Liver (tissue), 9 donors: ENCODE data around the gene HLA-DRB1. TPM values are rescaled to one million over a fixed set of nuclear protein-coding genes. Genes with fewer than 3 reads are reported as not detected.

Experiments
- DNase-seq: peaks from one replicate; pipeline ENCODE4 v3.0.0-alpha.2; 2017; ENCODE audit warnings: low spot score
- H3K27ac ChIP-seq, 2 donors: one replicate each; pipeline ENCODE4 v1.7.0; 2013; ENCODE audit warnings: inconsistent platforms in 2 of 2, low read length in 2 of 2, control low read depth in 1 of 2, low read depth in 1 of 2, mild to moderate bottlenecking in 1 of 2
- H3K27me3 ChIP-seq, 4 donors: one replicate each; pipeline versions ENCODE4 v1.6.1 to v1.7.0; 2013; ENCODE audit warnings: low read length in 3 of 4, inconsistent platforms in 1 of 4, mild to moderate bottlenecking in 1 of 4, moderate library complexity in 1 of 4; ENCODE audit not compliant: control insufficient read depth in 4 of 4, insufficient read depth in 4 of 4
- H3K36me3 ChIP-seq, 4 donors: one replicate each; pipeline versions ENCODE4 v1.6.1 to v1.7.0; 2013; ENCODE audit warnings: low read length in 3 of 4, mild to moderate bottlenecking in 3 of 4, low read depth in 1 of 4, moderate library complexity in 1 of 4; ENCODE audit not compliant: control insufficient read depth in 4 of 4, insufficient read depth in 3 of 4
- H3K4me1 ChIP-seq, 4 donors: one replicate each; pipeline versions ENCODE4 v1.6.1 to v1.7.0; 2013; ENCODE audit warnings: low read length in 3 of 4, mild to moderate bottlenecking in 3 of 4, moderate library complexity in 1 of 4; ENCODE audit not compliant: control insufficient read depth in 4 of 4, insufficient read depth in 4 of 4
- H3K4me3 ChIP-seq, 3 donors: one replicate each; pipeline versions ENCODE4 v1.6.1 to v1.7.0; 2013; ENCODE audit warnings: low read length in 3 of 3, control low read depth in 1 of 3, low read depth in 1 of 3, mild to moderate bottlenecking in 1 of 3
- H3K9ac ChIP-seq, 2 donors: one replicate each; pipeline ENCODE4 v1.7.0; 2013; ENCODE audit warnings: low read length in 2 of 2, mild to moderate bottlenecking in 2 of 2, moderate library complexity in 2 of 2, control low read depth in 1 of 2, low read depth in 1 of 2
- H3K9me3 ChIP-seq, 4 donors: one replicate each; pipeline versions ENCODE4 v1.6.1 to v1.7.0; 2013; ENCODE audit warnings: low read length in 3 of 4; ENCODE audit not compliant: control insufficient read depth in 4 of 4
- ATF3 ChIP-seq: IDR thresholded peaks from 2 replicates; pipeline ENCODE4 v1.6.1; 2016; ENCODE audit warnings: antibody characterized with exemption
- EGR1 ChIP-seq, 2 donors: IDR thresholded peaks; 2 replicates each; pipeline ENCODE4 v1.6.1; 2016 to 2018; ENCODE audit warnings: antibody characterized with exemption in 2 of 2, low read depth in 2 of 2
- FOXA1 ChIP-seq: IDR thresholded peaks from 2 replicates; pipeline ENCODE4 v1.6.1; 2016; ENCODE audit warnings: antibody characterized with exemption
- GABPA ChIP-seq, 2 donors: IDR thresholded peaks in 1 of 2; conservative IDR thresholded peaks in 1 of 2; 2 replicates each; pipeline ENCODE4 v1.6.1; 2016; ENCODE audit warnings: antibody characterized with exemption in 2 of 2, mild to moderate bottlenecking in 1 of 2, moderate library complexity in 1 of 2
- RAD21 ChIP-seq, 2 donors: IDR thresholded peaks; 2 replicates each; pipeline ENCODE4 v1.6.1; 2016; ENCODE audit warnings: antibody characterized with exemption in 2 of 2, mild to moderate bottlenecking in 2 of 2
- REST ChIP-seq: IDR thresholded peaks from 2 replicates; pipeline ENCODE4 v1.6.1; 2016; ENCODE audit warnings: antibody characterized with exemption, mild to moderate bottlenecking
- SP1 ChIP-seq: IDR thresholded peaks from 2 replicates; pipeline ENCODE4 v1.6.1; 2018; ENCODE audit warnings: antibody characterized with exemption, mild to moderate bottlenecking
- TAF1 ChIP-seq: conservative IDR thresholded peaks from 2 replicates; pipeline ENCODE4 v1.6.1; 2016; ENCODE audit warnings: antibody characterized with exemption, mild to moderate bottlenecking
- WGBS: extraction: QIAGEN DNeasy Blood & Tissue Kit; methylation state at CpG from one replicate; pipeline ENCODE4 v1.1.7; 2013; 5-methylcytosine and 5-hydroxymethylcytosine counted together
- polyA plus RNA-seq, 2 donors: library from polyadenylated mRNA; stranded (reverse) in 1 of 2; unstranded in 1 of 2; fragments of 200-250 nt in 1 of 2; fragments of >200 nt in 1 of 2; fragmentation: Nextera tagmentation in 1 of 2; extraction: Ambion mirVana in 1 of 2; gene quantifications; one replicate each; pipeline versions ENCODE4 v1.2.1 to v1.2.3, GENCODE V29; 2013 to 2015
- total RNA-seq, 2 donors: library from RNA; depleted of rRNA; stranded (reverse); fragments of >200 nt; gene quantifications; one replicate each; pipeline ENCODE4 v1.2.3, GENCODE V29; 2014
- TF ChIP-seq, protein P1 (sequence below): fragments of 150-350 bp; IDR thresholded peaks from 2 replicates; pipeline ENCODE4 v1.5.1; 2017; ENCODE audit warnings: improper control_type of control experiment, low read depth, low read length; ENCODE audit not compliant: missing input control
- TF ChIP-seq, protein P2 (sequence below): IDR thresholded peaks from 2 replicates; pipeline ENCODE4 v1.6.1; 2016; ENCODE audit warnings: antibody characterized with exemption
- donor health status: healthy.
- donor health status: healthy.
- donor health status: healthy.
- donor health status: healthy.
- donor health status: healthy.

Gene HLA-DRB1
- total and polyA plus RNA-seq, 4 donors = 26.0 to 46.1 (median 36.4) TPM

DNA sequence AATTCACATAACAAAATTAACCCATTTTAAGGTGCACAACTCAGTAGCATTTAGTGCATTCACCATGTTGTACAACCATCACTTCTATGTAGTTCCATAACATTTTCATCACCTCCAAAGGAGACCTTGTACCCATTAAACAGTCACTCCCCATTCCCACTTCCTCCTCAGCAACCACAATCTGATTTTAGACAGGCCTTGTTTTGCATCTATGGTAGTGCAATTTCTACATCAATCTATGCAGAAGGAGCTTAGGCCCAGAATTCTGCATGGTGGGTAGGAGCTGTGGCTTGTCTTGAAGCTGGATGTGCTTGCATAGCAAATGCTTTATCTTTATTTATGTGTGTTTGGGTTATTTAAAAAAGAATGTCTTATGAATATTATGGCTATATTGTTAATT, 34.0 kb upstream of the HLA-DRB1 start:
- no peak overlapping the region for H3K9ac ChIP-seq
- no peak overlapping the region for H3K27ac ChIP-seq

GRCh38 chr6:32622545-32623401, 33.1 kb upstream of the HLA-DRB1 start:
- 22% methylated on average over 1 of the region's 1 CpG for WGBS
- Histone ChIP-seq H3K4me3 (no peak overlapping the region), H3K36me3 (no peaks in the 10 kb centered on the region), H3K4me1 (no peaks in the 10 kb centered on the region), H3K27me3 (no peaks in the 10 kb centered on the region), H3K27ac (peak overlapping the region in 1 of 2 donors; percentile 6), H3K9ac (no peak overlapping the region), H3K9me3 (no peaks in the 10 kb centered on the region)
- TF ChIP-seq RAD21 (IDR thresholded peaks at IDR 0.05) (peak; percentile 36 to 63), FOXA1 (no peak)
- TF ChIP-seq, protein P1, sequence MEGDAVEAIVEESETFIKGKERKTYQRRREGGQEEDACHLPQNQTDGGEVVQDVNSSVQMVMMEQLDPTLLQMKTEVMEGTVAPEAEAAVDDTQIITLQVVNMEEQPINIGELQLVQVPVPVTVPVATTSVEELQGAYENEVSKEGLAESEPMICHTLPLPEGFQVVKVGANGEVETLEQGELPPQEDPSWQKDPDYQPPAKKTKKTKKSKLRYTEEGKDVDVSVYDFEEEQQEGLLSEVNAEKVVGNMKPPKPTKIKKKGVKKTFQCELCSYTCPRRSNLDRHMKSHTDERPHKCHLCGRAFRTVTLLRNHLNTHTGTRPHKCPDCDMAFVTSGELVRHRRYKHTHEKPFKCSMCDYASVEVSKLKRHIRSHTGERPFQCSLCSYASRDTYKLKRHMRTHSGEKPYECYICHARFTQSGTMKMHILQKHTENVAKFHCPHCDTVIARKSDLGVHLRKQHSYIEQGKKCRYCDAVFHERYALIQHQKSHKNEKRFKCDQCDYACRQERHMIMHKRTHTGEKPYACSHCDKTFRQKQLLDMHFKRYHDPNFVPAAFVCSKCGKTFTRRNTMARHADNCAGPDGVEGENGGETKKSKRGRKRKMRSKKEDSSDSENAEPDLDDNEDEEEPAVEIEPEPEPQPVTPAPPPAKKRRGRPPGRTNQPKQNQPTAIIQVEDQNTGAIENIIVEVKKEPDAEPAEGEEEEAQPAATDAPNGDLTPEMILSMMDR = peak; percentile 47
- DNase-seq = no peak

More for the DNA sequence above, 34.0 kb upstream of the HLA-DRB1 start:
- Histone ChIP-seq H3K4me3 (no peak overlapping the region), H3K9me3 (no peaks in the 10 kb centered on the region), H3K36me3 (no peaks in the 10 kb centered on the region), H3K4me1 (no peaks in the 10 kb centered on the region), H3K27me3 (no peaks in the 10 kb centered on the region)
- DNase-seq = no peak
- TF ChIP-seq, protein P2, sequence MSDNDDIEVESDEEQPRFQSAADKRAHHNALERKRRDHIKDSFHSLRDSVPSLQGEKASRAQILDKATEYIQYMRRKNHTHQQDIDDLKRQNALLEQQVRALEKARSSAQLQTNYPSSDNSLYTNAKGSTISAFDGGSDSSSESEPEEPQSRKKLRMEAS = no peak
- TF ChIP-seq EGR1 (IDR thresholded peaks at IDR 0.05; ENCODE audit: low read depth in 2 of 2) = no peak
- no peak for TF ChIP-seq ATF3
- no peak for TF ChIP-seq FOXA1
- TF ChIP-seq, protein P1 = no peak
- no peak for TF ChIP-seq GABPA (IDR thresholded peaks at IDR 0.05 in 1 of 2, conservative IDR thresholded peaks at IDR 0.05 in 1 of 2)
- TF ChIP-seq REST = no peak
- TF ChIP-seq SP1 = no peak
- TF ChIP-seq TAF1 = no peak
